Erythroblast (primary cell): ENCODE results near the gene THRB.

Source experiments
- GATA1 ChIP-seq: IDR thresholded peaks from 2 replicates; pipeline ENCODE4 v1.6.1; 2011; ENCODE audit warnings: low read depth, mild to moderate bottlenecking, control low read depth, low read length, moderate library complexity
- POLR2A ChIP-seq: IDR thresholded peaks from 2 replicates; pipeline ENCODE4 v1.6.1; 2011; ENCODE audit warnings: mild to moderate bottlenecking, low read length

- TF ChIP-seq POLR2A (peak; percentile 68), GATA1 (no peak)
Observed at GRCh38 chr3:24493746-24494617, 668 bp downstream of the THRB start.
